Mammary epithelial cell (primary cell): ENCODE measurements around the gene NTNG1.

Source experiments
- EZH2 ChIP-seq: IDR thresholded peaks from 2 replicates; pipeline ENCODE4 v1.6.1; 2012; ENCODE audit warnings: low read length, inconsistent platforms, borderline replicate concordance
- TF ChIP-seq, protein P1 (sequence below), 2 donors: IDR thresholded peaks in 1 of 2; conservative IDR thresholded peaks in 1 of 2; 2 replicates each; pipeline ENCODE4 v1.5.1; 2011 to 2012; ENCODE audit warnings: inconsistent platforms in 2 of 2, low read length in 2 of 2, mild to moderate bottlenecking in 2 of 2, control low read depth in 1 of 2, low read depth in 1 of 2; ENCODE audit not compliant: insufficient read depth in 1 of 2; ENCODE audit errors: extremely low read depth in 1 of 2

DNA sequence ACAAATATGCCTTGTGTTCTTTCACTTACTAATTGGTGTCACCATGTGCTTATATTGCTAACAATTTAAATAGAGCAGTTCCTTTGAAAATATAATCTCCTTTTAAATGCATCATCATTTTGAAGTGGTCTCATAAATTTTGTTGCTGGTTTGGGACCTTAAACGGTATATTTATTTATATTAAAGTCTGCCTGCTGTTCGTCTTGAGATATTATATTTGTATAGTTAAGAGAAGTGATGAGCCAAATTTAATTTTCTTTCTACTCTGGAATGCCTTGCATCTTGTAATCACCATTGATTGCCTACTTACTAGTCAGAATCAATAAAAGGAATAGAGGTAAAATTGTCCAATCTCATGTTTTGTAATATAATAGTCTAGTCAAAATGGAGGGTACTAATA lies 91.6 kb downstream of the NTNG1 start:
- no peak for TF ChIP-seq EZH2
- TF ChIP-seq, protein P1, sequence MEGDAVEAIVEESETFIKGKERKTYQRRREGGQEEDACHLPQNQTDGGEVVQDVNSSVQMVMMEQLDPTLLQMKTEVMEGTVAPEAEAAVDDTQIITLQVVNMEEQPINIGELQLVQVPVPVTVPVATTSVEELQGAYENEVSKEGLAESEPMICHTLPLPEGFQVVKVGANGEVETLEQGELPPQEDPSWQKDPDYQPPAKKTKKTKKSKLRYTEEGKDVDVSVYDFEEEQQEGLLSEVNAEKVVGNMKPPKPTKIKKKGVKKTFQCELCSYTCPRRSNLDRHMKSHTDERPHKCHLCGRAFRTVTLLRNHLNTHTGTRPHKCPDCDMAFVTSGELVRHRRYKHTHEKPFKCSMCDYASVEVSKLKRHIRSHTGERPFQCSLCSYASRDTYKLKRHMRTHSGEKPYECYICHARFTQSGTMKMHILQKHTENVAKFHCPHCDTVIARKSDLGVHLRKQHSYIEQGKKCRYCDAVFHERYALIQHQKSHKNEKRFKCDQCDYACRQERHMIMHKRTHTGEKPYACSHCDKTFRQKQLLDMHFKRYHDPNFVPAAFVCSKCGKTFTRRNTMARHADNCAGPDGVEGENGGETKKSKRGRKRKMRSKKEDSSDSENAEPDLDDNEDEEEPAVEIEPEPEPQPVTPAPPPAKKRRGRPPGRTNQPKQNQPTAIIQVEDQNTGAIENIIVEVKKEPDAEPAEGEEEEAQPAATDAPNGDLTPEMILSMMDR (conservative IDR thresholded peaks at IDR 0.05 in 1 of 2, IDR thresholded peaks at IDR 0.05 in 1 of 2; ENCODE audit: extremely low read depth in 1 of 2, insufficient read depth in 1 of 2, low read depth in 1 of 2, low read length in 2 of 2): no peak
